ENCODE data around the gene PRKCA.
"Not testable (repeated sequence)": the region's sequence is repeated elsewhere in the genome, so short reads cannot be mapped to it uniquely, and the experiment has no call there.

The PRKCA gene

GRCh38 chr17:66610361-66611133 lies 308.1 kb downstream of the PRKCA start:
- no peak overlapping the region for H3K4me3 ChIP-seq (ENCODE audit: low read length)
- DNase-seq (ENCODE audit: low read depth): no peak
- no peak for TF ChIP-seq CTCF (conservative IDR thresholded peaks at IDR 0.05; ENCODE audit: low read length)

- no peak for DNase-seq (ENCODE audit: low read depth)
- no peak overlapping the region for H3K4me3 ChIP-seq (ENCODE audit: low read length)
- TF ChIP-seq CTCF (conservative IDR thresholded peaks at IDR 0.05; ENCODE audit: low read length): no peak
Measured at GRCh38 chr17:66611397-66611796, 309.0 kb downstream of the PRKCA start.

GRCh38 chr17:66612993-66613392 lies 310.6 kb downstream of the PRKCA start:
- DNase-seq (ENCODE audit: low read depth): no peak
- H3K4me3 ChIP-seq (ENCODE audit: low read length): no peak overlapping the region
- no peak for TF ChIP-seq CTCF (conservative IDR thresholded peaks at IDR 0.05; ENCODE audit: low read length)

GRCh38 chr17:66614469-66614868 lies 312.1 kb downstream of the PRKCA start:
- no peak for DNase-seq (ENCODE audit: low read depth)
- no peak for TF ChIP-seq CTCF (conservative IDR thresholded peaks at IDR 0.05; ENCODE audit: low read length)

GRCh38 chr17:66619206-66619605 lies 316.8 kb downstream of the PRKCA start:
- H3K4me3 ChIP-seq (ENCODE audit: low read length): no peak overlapping the region
- TF ChIP-seq CTCF (conservative IDR thresholded peaks at IDR 0.05; ENCODE audit: low read length): no peak
- DNase-seq (ENCODE audit: low read depth): no peak

More at GRCh38 chr17:66614469-66614868, 312.1 kb downstream of the PRKCA start:
- H3K4me3 ChIP-seq (ENCODE audit: low read length): no peak overlapping the region

GRCh38 chr17:66620528-66620927 lies 318.1 kb downstream of the PRKCA start:
- no peak overlapping the region for H3K4me3 ChIP-seq (ENCODE audit: low read length)
- no peak for TF ChIP-seq CTCF (conservative IDR thresholded peaks at IDR 0.05; ENCODE audit: low read length)
- no peak for DNase-seq (ENCODE audit: low read depth)

- not testable (repeated sequence) for H3K4me3 ChIP-seq (ENCODE audit: low read length); DNase-seq (ENCODE audit: low read depth)
Measured at GRCh38 chr17:66624630-66625029, 322.2 kb downstream of the PRKCA start.
